D721Med (cell line): ENCODE results near the gene SYCN.
"Not testable (repeated sequence)": the region's sequence is repeated elsewhere in the genome, so short reads cannot be mapped to it uniquely, and the experiment has no call there.

Experiments used
- DNase-seq: peaks from one replicate; pipeline ENCODE4 v3.0.0; 2011; ENCODE audit warnings: low spot score; ENCODE audit not compliant: insufficient read length
- FAIRE-seq: peaks from 2 replicates; lab custom pipeline; 2011; peaks lifted over from hg19 to GRCh38; lab: Jason Lieb, UNC
- TF ChIP-seq, protein P1 (sequence below): IDR thresholded peaks from 2 replicates; pipeline ENCODE4 v1.5.1; 2012; ENCODE audit warnings: mild to moderate bottlenecking, control low read depth; ENCODE audit not compliant: insufficient read depth; ENCODE audit errors: missing control alignments

The SYCN gene

GRCh38 chr19:39218230-39219007 is 14.4 kb upstream of the SYCN start:
- no peak for FAIRE-seq
- TF ChIP-seq, protein P1, sequence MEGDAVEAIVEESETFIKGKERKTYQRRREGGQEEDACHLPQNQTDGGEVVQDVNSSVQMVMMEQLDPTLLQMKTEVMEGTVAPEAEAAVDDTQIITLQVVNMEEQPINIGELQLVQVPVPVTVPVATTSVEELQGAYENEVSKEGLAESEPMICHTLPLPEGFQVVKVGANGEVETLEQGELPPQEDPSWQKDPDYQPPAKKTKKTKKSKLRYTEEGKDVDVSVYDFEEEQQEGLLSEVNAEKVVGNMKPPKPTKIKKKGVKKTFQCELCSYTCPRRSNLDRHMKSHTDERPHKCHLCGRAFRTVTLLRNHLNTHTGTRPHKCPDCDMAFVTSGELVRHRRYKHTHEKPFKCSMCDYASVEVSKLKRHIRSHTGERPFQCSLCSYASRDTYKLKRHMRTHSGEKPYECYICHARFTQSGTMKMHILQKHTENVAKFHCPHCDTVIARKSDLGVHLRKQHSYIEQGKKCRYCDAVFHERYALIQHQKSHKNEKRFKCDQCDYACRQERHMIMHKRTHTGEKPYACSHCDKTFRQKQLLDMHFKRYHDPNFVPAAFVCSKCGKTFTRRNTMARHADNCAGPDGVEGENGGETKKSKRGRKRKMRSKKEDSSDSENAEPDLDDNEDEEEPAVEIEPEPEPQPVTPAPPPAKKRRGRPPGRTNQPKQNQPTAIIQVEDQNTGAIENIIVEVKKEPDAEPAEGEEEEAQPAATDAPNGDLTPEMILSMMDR, result no peak

DNA sequence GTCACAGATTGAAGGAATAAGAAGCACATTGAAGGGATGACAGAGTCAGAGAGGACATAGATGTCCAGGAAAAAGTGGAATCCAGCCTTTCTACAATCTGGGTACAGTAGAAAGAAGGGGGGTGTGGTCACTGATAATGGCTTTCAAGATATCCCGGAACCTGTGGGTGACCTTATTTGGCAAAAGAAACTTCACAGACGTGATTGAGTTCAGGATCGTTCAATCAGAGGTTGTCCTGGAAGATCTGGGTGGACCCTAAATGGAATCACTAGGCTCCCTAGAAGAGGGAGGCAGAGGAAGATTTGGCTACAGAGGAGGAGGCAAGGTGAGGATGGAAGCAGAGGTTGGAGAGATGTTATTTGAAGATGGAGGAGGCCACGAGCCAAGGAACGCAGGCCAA is 13.0 kb upstream of the SYCN start:
- DNase-seq (no peak), FAIRE-seq (no peak)
- TF ChIP-seq, protein P1, result no peak

More at GRCh38 chr19:39218230-39219007, 14.4 kb upstream of the SYCN start:
- no peak for DNase-seq

GRCh38 chr19:39215323-39215722 is 11.3 kb upstream of the SYCN start:
- DNase-seq, FAIRE-seq: not testable (repeated sequence)

DNA sequence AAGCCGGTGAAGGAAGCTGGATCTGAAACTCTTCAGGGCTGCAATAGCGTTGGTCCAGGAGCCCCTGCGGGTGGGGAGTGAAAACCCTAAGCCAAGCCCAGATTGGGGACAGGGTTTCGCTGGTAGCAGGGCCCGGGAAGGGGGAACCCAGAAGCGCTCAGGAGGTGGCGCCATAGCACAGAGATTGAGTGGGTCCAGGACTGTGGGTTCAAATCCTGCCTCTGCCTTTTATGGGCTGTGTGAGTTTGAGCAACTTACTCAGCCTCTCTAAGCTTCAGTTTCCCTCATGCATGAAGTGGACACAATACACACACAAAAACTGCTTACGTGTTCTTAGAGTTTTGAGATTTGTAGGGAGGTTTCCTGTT is 8.3 kb upstream of the SYCN start:
- FAIRE-seq, result no peak

DNA sequence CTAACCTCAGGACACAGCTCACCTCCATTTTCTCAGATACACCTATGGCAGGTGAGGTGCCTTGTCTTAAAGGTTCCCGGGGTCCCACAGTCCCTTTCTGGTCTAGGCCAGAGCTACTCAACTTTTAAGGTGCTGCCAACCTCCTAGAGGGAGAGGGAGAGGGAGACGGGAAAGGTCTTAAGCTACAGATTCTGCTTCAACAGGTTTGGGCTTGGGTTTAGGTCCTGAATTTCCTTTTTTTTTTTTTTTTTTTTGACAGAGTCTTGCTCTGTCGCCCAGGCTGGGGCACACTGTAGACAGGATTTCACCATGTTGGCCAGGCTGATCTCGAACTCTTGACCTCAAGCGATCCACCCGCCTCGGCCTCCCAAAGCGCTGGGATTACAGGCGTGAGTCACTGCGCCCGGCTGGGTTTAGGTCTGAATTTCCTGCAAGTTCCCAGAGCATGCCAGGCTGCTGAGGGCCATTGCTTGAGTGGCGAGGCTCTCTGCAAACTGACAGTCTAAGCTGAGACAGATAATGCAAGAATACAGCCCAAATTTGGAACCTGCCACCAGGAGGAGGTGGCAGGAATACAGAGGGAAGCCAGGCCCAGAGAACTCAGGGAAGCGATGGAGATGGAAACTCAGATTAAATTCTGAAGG is 7.8 kb upstream of the SYCN start:
- no peak for DNase-seq
- TF ChIP-seq, protein P1, result no peak
- no peak for FAIRE-seq

More for the DNA sequence above, 8.3 kb upstream of the SYCN start:
- no peak for DNase-seq
- TF ChIP-seq, protein P1, result peak; percentile 47

DNA sequence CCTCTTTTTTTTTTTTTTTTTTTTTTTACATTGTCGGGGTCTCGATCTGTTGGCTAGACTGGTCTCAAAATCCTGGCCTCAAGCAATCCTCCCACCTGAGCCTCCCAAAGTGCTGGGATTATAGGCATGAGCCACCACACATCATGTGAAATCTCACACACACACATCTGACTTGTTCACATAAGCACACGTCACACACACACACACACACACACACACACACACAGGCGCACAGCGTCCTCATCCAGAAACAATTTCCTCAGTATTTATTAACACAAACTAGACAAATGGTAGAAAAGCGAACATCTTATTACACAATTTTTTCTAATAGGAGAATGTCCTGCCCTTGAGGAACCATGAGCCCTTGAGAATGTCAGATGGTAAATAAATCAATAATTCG is 5.1 kb upstream of the SYCN start:
- TF ChIP-seq, protein P1, result no peak
- FAIRE-seq, result no peak
- no peak for DNase-seq

- TF ChIP-seq, protein P1, result no peak
- FAIRE-seq (no peak), DNase-seq (peak; percentile 3)
Measured at GRCh38 chr19:39208175-39208795, 4.2 kb upstream of the SYCN start.
